ENCODE results near the gene ABHD11. TPM values are rescaled to one million over a fixed set of nuclear protein-coding genes. Genes with fewer than 3 reads are reported as not detected.

Gene ABHD11
- total RNA-seq, 1 donor from 2014 or later = 23.3 TPM

- no peaks in the 10 kb centered on the region for H3K36me3 Mint-ChIP-seq (ENCODE audit: low read depth)
- H3K4me1 Mint-ChIP-seq = peaks cover 28% of the 10 kb centered on the region
- H3K9me3 Mint-ChIP-seq = no peaks in the 10 kb centered on the region
- no peak for DNase-seq (ENCODE audit: low read depth, low spot score)
- no peak overlapping the region for H3K27ac Mint-ChIP-seq (ENCODE audit: unreplicated experiment)
- TF ChIP-seq CTCF (conservative IDR thresholded peaks at IDR 0.05) = no peak
- peaks cover 21% of the 10 kb centered on the region for H3K27me3 Mint-ChIP-seq (ENCODE audit: low read depth)
- peak overlapping the region; percentile 74 for H3K4me3 Mint-ChIP-seq
These were observed 3.0 kb upstream of the ABHD11 start for GRCh38 chr7:73741600-73741999.

- TF ChIP-seq CTCF (conservative IDR thresholded peaks at IDR 0.05) = no peak
These were observed 2.2 kb upstream of the ABHD11 start for GRCh38 chr7:73740771-73741170.

DNA sequence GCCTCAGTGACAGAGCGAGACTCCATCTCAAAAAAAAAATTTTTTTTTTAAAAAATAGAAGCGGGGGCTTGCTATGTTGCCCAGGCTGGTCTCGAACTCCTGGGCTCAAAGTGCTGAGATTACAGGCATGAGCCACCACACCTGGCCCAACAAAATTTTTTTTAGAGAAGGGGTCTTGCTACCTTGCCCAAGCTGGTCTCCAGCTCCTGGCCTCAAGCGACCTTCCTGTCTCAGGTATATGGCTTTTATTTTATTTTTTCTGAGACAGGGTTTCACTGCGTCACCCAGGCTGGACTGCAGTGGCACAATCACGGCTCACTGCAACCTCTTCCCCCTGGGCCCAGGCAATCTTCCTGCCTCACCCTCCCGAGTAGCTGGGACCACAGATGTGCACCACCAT lies 1.6 kb upstream of the ABHD11 start:
- Mint-ChIP-seq H3K9me3 (no peaks in the 10 kb centered on the region), H3K27ac (ENCODE audit: unreplicated experiment) (no peak overlapping the region), H3K4me3 (peak overlapping the region; percentile 75), H3K27me3 (ENCODE audit: low read depth) (peaks cover 21% of the 10 kb centered on the region), H3K4me1 (peaks cover 28% of the 10 kb centered on the region), H3K36me3 (ENCODE audit: low read depth) (no peaks in the 10 kb centered on the region)
- DNase-seq (ENCODE audit: low read depth, low spot score) = no peak
- no peak for TF ChIP-seq CTCF (conservative IDR thresholded peaks at IDR 0.05)

More at GRCh38 chr7:73740771-73741170, 2.2 kb upstream of the ABHD11 start:
- Mint-ChIP-seq H3K9me3 (no peaks in the 10 kb centered on the region), H3K27me3 (ENCODE audit: low read depth) (peaks cover 21% of the 10 kb centered on the region), H3K36me3 (ENCODE audit: low read depth) (no peaks in the 10 kb centered on the region), H3K4me3 (peak overlapping the region; percentile 75), H3K4me1 (peaks cover 28% of the 10 kb centered on the region), H3K27ac (ENCODE audit: unreplicated experiment) (no peak overlapping the region)
- DNase-seq (ENCODE audit: low read depth, low spot score) = no peak

DNA sequence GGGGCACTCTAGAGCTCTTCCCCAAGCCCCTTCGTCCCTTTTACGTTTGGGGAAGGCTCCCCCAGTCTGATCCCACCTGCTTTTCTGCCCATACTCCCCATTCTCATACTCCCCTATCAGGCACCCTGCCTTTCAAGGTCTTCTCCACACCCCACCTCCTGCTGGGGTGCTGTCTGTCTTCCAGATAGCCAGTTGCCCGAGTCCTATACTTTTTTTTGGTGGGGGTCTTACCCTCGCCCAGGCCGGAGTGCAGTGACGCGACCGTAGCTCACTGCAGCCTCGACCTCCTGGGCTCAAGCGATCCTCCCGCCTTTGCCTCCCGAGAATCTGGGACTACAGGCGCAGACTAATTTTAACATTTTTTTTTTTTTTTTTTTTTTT lies 775 bp upstream of the ABHD11 start:
- no peaks in the 10 kb centered on the region for H3K36me3 Mint-ChIP-seq (ENCODE audit: low read depth)
- H3K4me3 Mint-ChIP-seq = peak overlapping the region; percentile 92
- H3K27me3 Mint-ChIP-seq (ENCODE audit: low read depth) = peaks cover 21% of the 10 kb centered on the region
- H3K9me3 Mint-ChIP-seq = no peaks in the 10 kb centered on the region
- H3K4me1 Mint-ChIP-seq = peaks cover 32% of the 10 kb centered on the region
- TF ChIP-seq CTCF (conservative IDR thresholded peaks at IDR 0.05) = no peak
- H3K27ac Mint-ChIP-seq (ENCODE audit: unreplicated experiment) = peak overlapping the region; percentile 96
- DNase-seq (ENCODE audit: low read depth, low spot score) = no peak

GRCh38 chr7:73738220-73738611 lies 386 bp downstream of the ABHD11 start:
- peak; percentile 26 for DNase-seq (ENCODE audit: low read depth, low spot score)
- peaks cover 25% of the 10 kb centered on the region for H3K4me1 Mint-ChIP-seq
- peak overlapping the region; percentile 92 for H3K4me3 Mint-ChIP-seq
- TF ChIP-seq CTCF (conservative IDR thresholded peaks at IDR 0.05) = no peak
- H3K27me3 Mint-ChIP-seq (ENCODE audit: low read depth) = peaks cover 15% of the 10 kb centered on the region
- H3K36me3 Mint-ChIP-seq (ENCODE audit: low read depth) = no peaks in the 10 kb centered on the region
- H3K27ac Mint-ChIP-seq (ENCODE audit: unreplicated experiment) = peak overlapping the region; percentile 95
- no peaks in the 10 kb centered on the region for H3K9me3 Mint-ChIP-seq

All from neural crest cell (in vitro differentiated cells).